HFFc6 (cell line): Measurements from ENCODE around the gene RMND5A. TPM values are rescaled to one million over a fixed set of nuclear protein-coding genes. Genes with fewer than 3 reads are reported as not detected.
A peak's percentile ranks its signal among the peaks of the same experiment; 100 is the strongest.

ENCODE experiments used
- DNase-seq: peaks from one replicate; pipeline ENCODE4 v3.0.0-alpha.2; 2018
- H3K27ac Mint-ChIP-seq: 2 replicates; pipeline ENCODE4 v1.8.0; 2020; ENCODE audit warnings: mild to moderate bottlenecking, mixed read lengths
- H3K27me3 Mint-ChIP-seq: 2 replicates; pipeline ENCODE4 v1.8.0; 2021; ENCODE audit warnings: mild to moderate bottlenecking, moderate library complexity, mixed read lengths; ENCODE audit not compliant: insufficient read depth
- H3K36me3 Mint-ChIP-seq: 2 replicates; pipeline ENCODE4 v1.8.0; 2021; ENCODE audit warnings: low read depth, mixed read lengths
- H3K4me1 Mint-ChIP-seq: 2 replicates; pipeline ENCODE4 v1.8.0; 2020; ENCODE audit warnings: low read depth, mixed read lengths
- H3K4me3 Mint-ChIP-seq: 2 replicates; pipeline ENCODE4 v1.8.0; 2020; ENCODE audit warnings: mild to moderate bottlenecking, moderate library complexity, mixed read lengths
- H3K9me3 Mint-ChIP-seq: 2 replicates; pipeline ENCODE4 v1.8.0; 2020; ENCODE audit warnings: mild to moderate bottlenecking, mixed read lengths
- total RNA-seq, 6 experiments: library from RNA; stranded (reverse); fragmentation: NEBNext Ultra II Directional; extraction: Animal tissue kit (Norgen Biotek cat#: 25700); gene quantifications; 2 replicates in 1 of 6; 3 replicates in 5 of 6; pipeline ENCODE4 v1.2.3, GENCODE V29; 2021
- TF ChIP-seq, protein P1 (sequence below): fragments of 200-600 bp; sonication (generic); IDR thresholded peaks from 2 replicates; pipeline ENCODE4 v1.5.0; 2021; ENCODE audit warnings: antibody characterized with exemption, mild to moderate bottlenecking

The RMND5A gene
- total RNA-seq, 6 experiments from 2014 or later = 5.5 to 10.7 (median 8.4) TPM

DNA sequence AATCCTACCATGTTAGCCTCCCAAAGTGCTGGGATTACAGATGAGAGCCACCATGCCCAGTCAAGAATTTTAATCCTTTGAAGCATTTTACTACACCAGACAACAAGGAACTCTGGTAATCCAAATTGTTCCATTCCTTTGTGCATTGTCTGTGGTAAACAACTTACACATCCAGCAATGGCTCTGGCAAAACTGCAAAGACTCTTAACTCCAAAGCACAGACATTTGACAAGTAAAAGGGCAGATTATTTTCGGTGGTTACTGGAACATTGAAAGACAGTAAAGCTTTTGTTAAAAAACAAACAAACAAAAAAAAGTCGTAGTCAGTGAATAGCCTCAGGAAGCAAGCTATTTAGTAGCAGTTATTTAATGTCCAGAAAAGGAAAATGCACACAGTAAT is 33.2 kb upstream of the RMND5A start:
- TF ChIP-seq, protein P1, sequence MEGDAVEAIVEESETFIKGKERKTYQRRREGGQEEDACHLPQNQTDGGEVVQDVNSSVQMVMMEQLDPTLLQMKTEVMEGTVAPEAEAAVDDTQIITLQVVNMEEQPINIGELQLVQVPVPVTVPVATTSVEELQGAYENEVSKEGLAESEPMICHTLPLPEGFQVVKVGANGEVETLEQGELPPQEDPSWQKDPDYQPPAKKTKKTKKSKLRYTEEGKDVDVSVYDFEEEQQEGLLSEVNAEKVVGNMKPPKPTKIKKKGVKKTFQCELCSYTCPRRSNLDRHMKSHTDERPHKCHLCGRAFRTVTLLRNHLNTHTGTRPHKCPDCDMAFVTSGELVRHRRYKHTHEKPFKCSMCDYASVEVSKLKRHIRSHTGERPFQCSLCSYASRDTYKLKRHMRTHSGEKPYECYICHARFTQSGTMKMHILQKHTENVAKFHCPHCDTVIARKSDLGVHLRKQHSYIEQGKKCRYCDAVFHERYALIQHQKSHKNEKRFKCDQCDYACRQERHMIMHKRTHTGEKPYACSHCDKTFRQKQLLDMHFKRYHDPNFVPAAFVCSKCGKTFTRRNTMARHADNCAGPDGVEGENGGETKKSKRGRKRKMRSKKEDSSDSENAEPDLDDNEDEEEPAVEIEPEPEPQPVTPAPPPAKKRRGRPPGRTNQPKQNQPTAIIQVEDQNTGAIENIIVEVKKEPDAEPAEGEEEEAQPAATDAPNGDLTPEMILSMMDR = no peak
- H3K9me3 Mint-ChIP-seq = peaks cover 2% of the 10 kb centered on the region; the same call in 1 of the 2 replicates
- no peak overlapping the region for H3K27ac Mint-ChIP-seq
- H3K4me3 Mint-ChIP-seq = no peak overlapping the region
- no peaks in the 10 kb centered on the region for H3K4me1 Mint-ChIP-seq
- peaks cover 3% of the 10 kb centered on the region; the same call in 1 of the 2 replicates for H3K27me3 Mint-ChIP-seq
- DNase-seq = no peak
- no peaks in the 10 kb centered on the region for H3K36me3 Mint-ChIP-seq

DNA sequence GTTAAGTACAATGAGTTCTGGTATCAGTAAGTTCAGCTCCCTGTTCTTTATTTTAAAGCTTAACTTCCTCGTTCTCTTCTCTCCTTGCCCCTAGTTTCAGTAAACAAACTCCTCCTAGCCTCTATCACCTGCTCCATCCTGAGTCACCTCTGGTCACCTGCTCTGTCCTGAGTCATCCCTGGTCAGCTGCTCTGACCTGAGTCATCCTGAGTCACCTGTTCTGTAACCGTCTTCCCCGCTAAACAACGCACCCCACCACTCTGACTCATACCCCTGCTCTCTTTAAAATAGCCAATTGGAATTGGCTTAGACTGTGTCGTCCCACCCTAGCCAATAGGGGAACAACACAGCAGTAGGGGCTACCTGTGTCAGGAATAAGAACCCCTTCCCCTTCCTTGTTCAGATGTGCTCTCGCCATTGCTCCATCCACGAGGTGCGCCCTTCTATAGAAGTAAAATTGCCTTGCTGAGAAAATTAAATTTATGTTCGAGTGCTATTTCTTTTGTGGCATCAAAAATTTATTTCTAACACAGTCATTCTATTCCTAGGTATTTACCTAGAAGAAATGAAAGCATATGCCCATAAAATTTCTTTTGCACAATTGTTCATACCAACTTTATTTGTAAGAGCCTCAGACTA is 24.9 kb upstream of the RMND5A start:
- no peak overlapping the region for H3K27ac Mint-ChIP-seq
- TF ChIP-seq, protein P1 = no peak
- peaks cover 5% of the 10 kb centered on the region; the same call in 1 of the 2 replicates for H3K27me3 Mint-ChIP-seq
- peaks cover 7% of the 10 kb centered on the region for H3K36me3 Mint-ChIP-seq
- no peaks in the 10 kb centered on the region; the same call in 1 of the 2 replicates for H3K4me1 Mint-ChIP-seq
- no peak overlapping the region for H3K4me3 Mint-ChIP-seq
- no peak for DNase-seq
- H3K9me3 Mint-ChIP-seq = peaks cover 23% of the 10 kb centered on the region

DNA sequence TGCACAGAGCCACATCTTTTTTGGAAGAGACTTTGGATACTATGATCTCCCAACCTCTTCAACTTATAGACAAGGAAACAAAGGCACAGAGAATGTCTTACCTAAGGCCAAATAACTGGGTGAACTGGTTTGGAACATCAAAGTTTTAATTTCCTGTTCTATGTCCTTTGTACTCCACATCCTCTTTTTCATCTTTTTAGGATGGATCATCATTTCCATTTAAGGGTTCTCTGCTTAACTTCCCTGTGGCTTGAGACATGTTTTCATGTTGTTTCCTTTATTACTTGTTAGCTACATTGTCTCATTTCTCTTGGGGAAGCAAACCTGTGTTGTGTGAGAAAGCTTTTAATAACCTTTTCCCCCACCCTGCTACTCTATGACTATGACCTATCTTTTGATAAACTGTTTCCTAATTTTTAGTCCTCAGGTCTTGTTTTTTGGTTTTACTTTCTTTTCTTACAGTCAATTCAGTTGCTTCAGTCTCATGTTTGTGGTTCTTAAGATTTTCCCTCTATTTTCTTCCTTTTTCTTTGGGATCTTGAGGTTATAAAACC is 22.5 kb upstream of the RMND5A start:
- peaks cover 2% of the 10 kb centered on the region; the same call in 1 of the 2 replicates for H3K27me3 Mint-ChIP-seq
- peaks cover 6% of the 10 kb centered on the region; the same call in 1 of the 2 replicates for H3K4me1 Mint-ChIP-seq
- TF ChIP-seq, protein P1 = no peak
- no peak overlapping the region for H3K27ac Mint-ChIP-seq
- no peak overlapping the region for H3K4me3 Mint-ChIP-seq
- H3K36me3 Mint-ChIP-seq = peaks cover 7% of the 10 kb centered on the region
- no peak for DNase-seq
- H3K9me3 Mint-ChIP-seq = peaks cover 19% of the 10 kb centered on the region

DNA sequence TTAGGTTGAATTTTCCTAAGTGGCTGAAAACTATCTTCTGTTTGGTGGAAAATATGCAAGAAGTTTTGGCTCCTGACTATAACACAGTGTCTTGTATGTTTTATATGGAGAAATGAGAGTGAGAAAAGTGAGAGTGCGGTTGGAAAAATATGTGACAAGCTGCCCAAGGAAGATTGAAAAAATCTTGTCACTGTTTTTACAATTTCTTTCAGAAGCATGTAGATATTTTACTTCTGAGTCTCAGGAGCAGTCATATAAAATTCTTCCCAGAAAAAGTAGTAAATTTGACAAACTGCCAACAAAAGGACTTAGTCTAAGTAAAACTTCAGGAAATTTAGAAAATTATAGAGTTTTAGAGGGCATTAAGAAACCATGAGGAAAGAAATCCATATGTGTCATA is 19.4 kb upstream of the RMND5A start:
- Mint-ChIP-seq H3K27me3 (no peaks in the 10 kb centered on the region; the same call in 1 of the 2 replicates), H3K36me3 (no peaks in the 10 kb centered on the region), H3K4me1 (peaks cover 27% of the 10 kb centered on the region), H3K4me3 (no peak overlapping the region), H3K9me3 (no peaks in the 10 kb centered on the region), H3K27ac (no peak overlapping the region)
- peak; percentile 38 for DNase-seq
- TF ChIP-seq, protein P1 = no peak

DNA sequence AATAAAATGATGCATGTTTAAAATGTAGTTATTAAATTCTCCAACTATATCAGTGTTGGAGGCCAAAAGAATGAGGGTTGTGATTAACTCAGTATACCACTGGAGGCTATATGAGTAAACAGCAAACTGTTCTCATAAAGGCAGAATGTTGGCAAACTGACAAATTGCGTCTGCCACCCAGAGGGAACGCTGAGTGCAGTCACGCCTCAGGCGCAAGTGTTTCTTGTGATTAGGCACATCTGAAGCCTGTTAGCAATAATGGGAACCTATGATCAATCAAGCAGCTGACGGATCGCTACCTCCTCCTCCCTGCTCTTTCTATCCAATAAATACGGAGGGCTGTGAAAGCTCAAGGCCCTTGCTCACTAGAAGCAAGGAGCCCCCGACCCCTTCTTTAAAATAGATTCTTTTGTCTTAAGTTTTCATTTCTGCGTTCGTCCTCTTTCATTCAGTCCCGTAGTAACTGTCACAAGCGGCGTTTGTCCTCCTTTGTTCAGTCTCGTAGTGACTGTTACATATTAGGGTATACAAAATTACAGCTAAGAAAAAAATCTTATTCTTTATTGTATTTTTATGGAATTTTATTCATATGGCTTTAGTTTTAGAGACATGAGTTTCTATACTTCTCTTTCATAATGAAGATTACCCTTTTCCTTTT is 16.3 kb upstream of the RMND5A start:
- TF ChIP-seq, protein P1 = peak; percentile 28; the same call in 1 of the 2 replicates
- peak overlapping the region; percentile 76 for H3K4me3 Mint-ChIP-seq
- H3K27ac Mint-ChIP-seq = peak overlapping the region; percentile 57; the same call in 1 of the 2 replicates
- no peaks in the 10 kb centered on the region for H3K36me3 Mint-ChIP-seq
- DNase-seq = peak; percentile 82
- peaks cover 2% of the 10 kb centered on the region for H3K27me3 Mint-ChIP-seq
- H3K9me3 Mint-ChIP-seq = no peaks in the 10 kb centered on the region
- peaks cover 27% of the 10 kb centered on the region for H3K4me1 Mint-ChIP-seq
